ENCODE data around the gene MIOS. TPM values are rescaled to one million over a fixed set of nuclear protein-coding genes. Genes with fewer than 3 reads are reported as not detected.

The MIOS gene
- 13.7 and 24.9 TPM in 2 replicates for total RNA-seq

GRCh38 chr7:7566651-7567611 lies at the start of gene MIOS:
MIOS (plus strand) TSS chr7:7566884; CDS start chr7:7572476, 5,592 bp downstream.

GRCh38 chr7:7535691-7536090 lies 31.0 kb upstream of the MIOS start, which contains the start of gene COL28A1:
COL28A1 (minus strand) TSS chr7:7535873; CDS start chr7:7532875, 2,998 bp downstream.

GRCh38 chr7:7640221-7641128 lies 73.8 kb downstream of the MIOS start, which contains the start of gene UMAD1:
UMAD1 (plus strand) TSS chr7:7640752; CDS start chr7:7673372, 32,620 bp downstream.

Other genes starting within 250 kb of the MIOS start
- gene COL28A1, start 31.0 kb upstream of the MIOS start, total RNA-seq, result not detected in 2 replicates
- gene UMAD1, start 73.9 kb downstream of the MIOS start, total RNA-seq, result 4.1 and 6.8 TPM in 2 replicates
- gene RPA3, start 151.7 kb downstream of the MIOS start, total RNA-seq, result 28.4 and 30.0 TPM in 2 replicates